Activated CD4-positive, alpha-beta memory T cell treated with anti-CD3 and anti-CD28 coated beads, Interleukin-2, amount 10 ng/mL, durations not matched to agents 7 days and 5 days (primary cell): ENCODE measurements around the gene EIF3K. TPM values are rescaled to one million over a fixed set of nuclear protein-coding genes. Genes with fewer than 3 reads are reported as not detected.
A peak's percentile ranks its signal among the peaks of the same experiment; 100 is the strongest.

Experiments used
- CTCF ChIA-PET: fragments of 350-600 bp; sonication (Branson Sonifier 250); formaldehyde crosslinking; loops from one replicate; lab custom pipeline; 2021; ENCODE audit warnings: antibody characterized with exemption, inconsistent platforms; lab: Charles Lee
- POLR2A ChIA-PET: fragments of 350-600 bp; sonication (Branson Sonifier 250); formaldehyde crosslinking; loops from one replicate; lab custom pipeline; 2021; ENCODE audit warnings: antibody characterized with exemption; lab: Charles Lee
- DNase-seq: peaks from one replicate; pipeline ENCODE4 v3.0.0-alpha.2; 2020
- H3K27ac Mint-ChIP-seq: one replicate; pipeline ENCODE4 v1.8.0; 2021; ENCODE audit warnings: mild to moderate bottlenecking, mixed read lengths
- H3K27me3 Mint-ChIP-seq: one replicate; pipeline ENCODE4 v1.8.0; 2021; ENCODE audit warnings: mixed read lengths
- H3K36me3 Mint-ChIP-seq: one replicate; pipeline ENCODE4 v1.8.0; 2021; ENCODE audit warnings: low read depth, mixed read lengths
- H3K4me1 Mint-ChIP-seq: one replicate; pipeline ENCODE4 v1.8.0; 2021; ENCODE audit warnings: mixed read lengths
- H3K4me3 Mint-ChIP-seq: one replicate; pipeline ENCODE4 v1.8.0; 2021; ENCODE audit warnings: mild to moderate bottlenecking, mixed read lengths
- H3K9me3 Mint-ChIP-seq: one replicate; pipeline ENCODE4 v1.8.0; 2021; ENCODE audit warnings: mixed read lengths
- total RNA-seq, 2 experiments: library from RNA; stranded (reverse); gene quantifications; one replicate each; pipeline ENCODE4 v1.2.3, GENCODE V29; 2021

EIF3K gene
- total RNA-seq, 2 experiments from 2014 or later = 297 TPM

DNA sequence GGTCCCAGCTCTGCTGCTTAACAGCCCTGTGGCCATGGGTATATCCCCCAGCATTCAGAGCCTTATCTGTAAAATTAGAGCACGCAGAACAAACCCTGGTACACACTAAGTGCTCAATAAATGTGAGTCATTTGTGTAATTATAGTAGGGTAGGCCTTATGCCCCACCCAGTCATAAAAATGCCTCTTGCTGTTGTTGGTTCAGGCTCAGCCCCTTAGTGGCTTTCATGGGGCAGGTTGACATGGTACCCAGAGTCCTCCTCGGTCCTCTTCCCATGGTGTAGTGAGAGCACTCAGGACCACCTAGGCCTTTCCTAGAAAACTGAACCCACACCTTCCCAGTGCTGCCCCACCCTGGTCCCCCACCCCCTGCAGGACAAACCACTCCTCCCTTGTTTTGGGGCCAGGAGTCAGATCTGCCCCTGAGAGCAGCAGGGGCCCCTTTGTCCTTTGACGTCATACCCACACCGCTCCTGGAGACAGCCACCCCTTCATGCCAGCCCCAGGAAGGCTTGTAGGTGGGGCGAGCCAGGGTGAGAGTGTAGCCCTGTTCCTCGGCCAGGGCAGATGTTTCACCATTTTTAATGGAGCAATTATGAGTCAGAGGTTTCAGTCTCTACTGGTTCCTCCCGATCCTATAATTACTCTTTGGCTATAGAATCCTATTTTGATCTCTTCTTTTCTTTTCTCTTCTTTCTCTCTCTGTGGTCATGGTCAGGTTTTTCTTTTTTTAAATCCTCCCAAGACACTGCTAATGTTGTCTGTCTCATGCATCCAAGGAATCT lies 65.3 kb downstream of the EIF3K start:
- Mint-ChIP-seq H3K4me3 (peak overlapping the region; percentile 50), H3K9me3 (peaks cover 4% of the 10 kb centered on the region), H3K4me1 (peaks cover 98% of the 10 kb centered on the region), H3K27ac (peak overlapping the region; percentile 95), H3K36me3 (peaks cover 60% of the 10 kb centered on the region), H3K27me3 (no peaks in the 10 kb centered on the region)
- CTCF ChIA-PET = interaction anchor here (0.8 to 2.2 kb wide), 3 partner anchors 9 to 246 kb away, joined by 3 to 11 read pairs (median 4); partner anchors contain the start of genes MRPS12 and SARS2
- POLR2A ChIA-PET = interaction anchor here (1.0 to 4.1 kb wide), 6 partner anchors 9 to 67 kb away, joined by 3 to 34 read pairs (median 6); partner anchors contain the start of genes ACTN4 and MAP4K1
- peak; percentile 74 for DNase-seq

DNA sequence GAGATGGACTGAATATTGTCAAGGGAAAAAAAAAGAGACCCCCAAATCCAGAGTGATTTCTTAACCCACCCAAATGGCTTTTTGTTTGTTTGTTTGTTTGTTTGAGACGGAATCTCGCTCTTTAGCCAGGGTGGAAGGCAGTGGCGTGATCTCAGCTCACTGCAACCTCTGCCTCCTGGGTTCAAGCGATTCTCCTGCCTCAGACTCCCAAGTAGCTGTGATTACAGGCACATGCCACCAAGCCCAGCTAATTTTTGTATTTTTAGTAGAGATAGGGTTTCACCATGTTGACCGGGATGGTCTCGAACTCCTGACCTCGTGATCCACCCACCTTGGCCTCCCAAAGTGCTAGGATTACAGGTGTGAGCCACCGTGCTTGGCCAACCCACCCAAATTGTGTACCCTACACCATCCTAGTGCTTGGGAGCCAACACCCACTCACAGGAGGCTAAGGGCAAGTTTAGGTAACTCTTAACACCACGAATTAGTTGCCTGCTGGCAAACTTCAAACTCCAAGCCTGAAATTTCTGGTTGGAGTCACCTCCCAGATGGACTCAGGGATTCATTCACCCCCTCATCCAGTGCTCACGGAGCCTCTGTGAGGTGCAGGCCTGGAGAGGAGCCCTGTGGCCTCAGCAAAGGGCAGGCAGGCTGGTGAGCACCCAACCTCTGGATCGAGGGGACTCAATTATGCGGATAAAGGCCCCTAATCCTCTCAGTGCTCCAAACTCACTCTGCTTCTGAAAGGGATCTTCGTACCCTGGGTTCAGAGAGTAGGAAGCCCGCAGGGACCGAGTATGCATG lies 66.1 kb downstream of the EIF3K start:
- Mint-ChIP-seq H3K27me3 (no peaks in the 10 kb centered on the region), H3K4me1 (peaks cover 95% of the 10 kb centered on the region), H3K36me3 (peaks cover 61% of the 10 kb centered on the region), H3K4me3 (peak overlapping the region; percentile 50), H3K9me3 (peaks cover 4% of the 10 kb centered on the region), H3K27ac (peak overlapping the region; percentile 95)
- no peak for DNase-seq
- ChIA-PET POLR2A (interaction anchor here (0.7 to 2.4 kb wide), 3 partner anchors 9 to 21 kb away, joined by 3 to 11 read pairs (median 3); no protein-coding TSS in a partner anchor), CTCF (interaction anchor here (0.8 to 2.0 kb wide), 2 partner anchors 8 to 38 kb away, joined by 4 to 8 read pairs; partner anchors contain the start of gene ACTN4)

DNA sequence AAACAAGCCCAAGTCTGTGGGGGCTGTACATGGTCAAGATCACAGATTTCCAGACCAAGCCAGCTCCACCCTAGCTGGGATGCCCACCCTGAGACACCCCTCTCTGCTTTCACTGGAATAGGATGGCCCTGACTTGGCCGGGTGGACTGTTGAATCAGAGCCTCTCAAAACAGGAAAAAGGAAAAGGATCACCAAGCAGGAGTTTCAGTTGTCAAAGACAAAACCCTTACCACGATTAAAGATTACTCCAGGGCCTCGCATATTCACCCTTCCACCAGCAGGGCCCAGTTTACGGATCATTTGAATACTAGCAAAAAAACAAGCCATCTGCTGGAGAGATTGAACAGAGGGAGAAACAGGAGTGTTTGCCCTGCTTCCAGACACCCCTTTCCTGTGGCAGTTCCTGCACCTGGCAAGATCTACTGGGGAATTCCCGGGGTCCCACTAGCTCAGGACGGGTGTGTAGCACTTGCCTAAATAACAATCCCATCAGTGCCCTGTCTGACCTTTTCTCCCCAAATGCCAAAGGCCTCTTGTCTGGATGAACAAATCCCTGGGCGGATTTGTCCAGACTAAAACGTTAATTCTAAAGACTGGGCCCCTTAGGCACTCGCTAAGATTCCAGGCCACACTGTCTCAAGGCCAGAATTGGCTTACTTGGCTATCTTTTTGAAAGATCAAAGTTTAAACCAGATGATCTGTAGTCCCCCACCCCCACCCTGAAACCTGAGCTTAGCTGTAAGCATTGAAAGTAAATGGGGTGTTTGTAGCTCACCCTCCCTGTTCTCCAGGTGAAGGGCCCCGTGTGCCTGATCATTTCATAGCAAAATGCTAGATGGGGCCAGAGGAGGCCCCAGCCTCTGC lies 66.9 kb downstream of the EIF3K start:
- Mint-ChIP-seq H3K4me1 (peaks cover 94% of the 10 kb centered on the region), H3K9me3 (peaks cover 4% of the 10 kb centered on the region), H3K27ac (peak overlapping the region; percentile 95), H3K4me3 (peak overlapping the region; percentile 45), H3K36me3 (peaks cover 64% of the 10 kb centered on the region), H3K27me3 (no peaks in the 10 kb centered on the region)
- ChIA-PET CTCF (interaction anchor here (0.6 to 2.0 kb wide), 9 partner anchors 9 to 550 kb away, joined by 3 to 8 read pairs (median 5); partner anchors contain the start of genes ACTN4, FAM98C, MRPS12 and SARS2), POLR2A (interaction anchor here (0.7 to 1.6 kb wide), 6 partner anchors 9 to 128 kb away, joined by 3 to 12 read pairs (median 3); no protein-coding TSS in a partner anchor)
- DNase-seq = peak; percentile 42

DNA sequence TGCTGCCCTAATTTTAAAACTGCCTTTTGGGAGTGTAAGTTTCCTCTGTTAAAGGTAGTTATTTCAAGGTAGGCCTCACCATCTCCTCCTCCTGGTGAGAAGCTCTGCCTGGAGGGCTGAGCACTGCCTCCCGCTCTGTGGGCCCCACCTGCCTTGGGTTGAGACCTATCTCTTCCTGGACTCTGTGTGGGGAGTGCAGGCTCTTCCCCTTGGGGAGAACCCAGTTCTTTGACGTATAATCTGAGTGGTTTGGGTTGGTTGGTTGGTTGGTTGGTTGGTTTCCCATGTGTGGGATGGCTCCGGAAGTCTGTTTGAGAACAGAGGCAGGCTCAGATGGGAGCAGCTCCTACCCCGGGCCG lies 67.5 kb downstream of the EIF3K start:
- POLR2A ChIA-PET = interaction anchor here (0.8 to 1.6 kb wide), 5 partner anchors 10 to 129 kb away, joined by 3 to 12 read pairs (median 3); no protein-coding TSS in a partner anchor
- H3K4me3 Mint-ChIP-seq = peak overlapping the region; percentile 45

More for the DNA sequence above, 67.5 kb downstream of the EIF3K start:
- H3K36me3 Mint-ChIP-seq = peaks cover 60% of the 10 kb centered on the region
- H3K4me1 Mint-ChIP-seq = peaks cover 94% of the 10 kb centered on the region
- no peaks in the 10 kb centered on the region for H3K27me3 Mint-ChIP-seq
- CTCF ChIA-PET = interaction anchor here (0.7 to 2.0 kb wide), 8 partner anchors 10 to 284 kb away, joined by 3 to 8 read pairs (median 5); partner anchors contain the start of genes ACTN4, FAM98C, MRPS12 and SARS2
- DNase-seq = peak; percentile 61
- H3K27ac Mint-ChIP-seq = peak overlapping the region; percentile 95
- peaks cover 4% of the 10 kb centered on the region for H3K9me3 Mint-ChIP-seq

Other genes with a start within 250 kb of the EIF3K start
- gene PSMD8, start 244.6 kb upstream of the EIF3K start, total RNA-seq = 100 to 1,000 TPM; 167 to 178 TPM
- under 1 TPM; 0.28 to 0.40 TPM for gene GGN, start 231.2 kb upstream of the EIF3K start, total RNA-seq
- 1 to 10 TPM; 2.1 to 3.8 TPM for gene SPRED3, start 230.5 kb upstream of the EIF3K start, total RNA-seq
- gene FAM98C, start 216.1 kb upstream of the EIF3K start, total RNA-seq = 10 to 100 TPM; 34.7 to 36.5 TPM
- 10 to 100 TPM; 19.5 to 20.0 TPM for gene RASGRP4, start 193.0 kb upstream of the EIF3K start, total RNA-seq
- gene RYR1, start 185.5 kb upstream of the EIF3K start, total RNA-seq = 1 to 10 TPM; 2.6 to 3.9 TPM
- 100 to 1,000 TPM; 374 to 383 TPM for gene MAP4K1, start 1.2 kb upstream of the EIF3K start, total RNA-seq
- 100 to 1,000 TPM; 532 to 534 TPM for gene ACTN4, start 28.5 kb downstream of the EIF3K start, total RNA-seq
- 10 to 100 TPM; 22.9 to 24.9 TPM for gene CAPN12, start 125.3 kb downstream of the EIF3K start, total RNA-seq
- not detected for gene LGALS7, start 154.3 kb downstream of the EIF3K start, total RNA-seq
- gene LGALS7B, start 170.0 kb downstream of the EIF3K start, total RNA-seq = not detected
- gene LGALS4, start 193.8 kb downstream of the EIF3K start, total RNA-seq = under 1 TPM; 0.81 to 0.93 TPM
- gene ECH1, start 212.6 kb downstream of the EIF3K start, total RNA-seq = 100 to 1,000 TPM; 188 to 195 TPM
- gene HNRNPL, start 230.8 kb downstream of the EIF3K start, total RNA-seq = 100 to 1,000 TPM; 457 to 464 TPM